A549 (cell line): Measurements from ENCODE around the gene WFDC12. TPM values are rescaled to one million over a fixed set of nuclear protein-coding genes. Genes with fewer than 3 reads are reported as not detected.

ENCODE experiments used
- ATAC-seq, 2 experiments: fragments of 200-7000 bp in 1 of 2; fragments of >200 bp in 1 of 2; cut with Nextera tagmentation in 1 of 2; cut with Tn5 transposase in 1 of 2; 3 replicates each; pipeline versions ENCODE4 v1.8.0 to v1.9.1; 2018 to 2020; ENCODE audit warnings: mild to moderate bottlenecking in 1 of 2, moderate library complexity in 1 of 2
- CTCF ChIA-PET: fragments of 300-600 bp; sonication (Branson Sonifier 250); formaldehyde crosslinking; extraction: SDS; loops from one replicate; lab custom pipeline; 2021; ENCODE audit warnings: antibody characterized with exemption, inconsistent platforms; lab: Yijun Ruan, JAX
- POLR2A ChIA-PET: fragments of 350-600 bp; formaldehyde crosslinking; extraction: SDS; loops from one replicate; lab custom pipeline; 2021; ENCODE audit warnings: antibody characterized with exemption, inconsistent platforms; lab: Yijun Ruan, JAX
- DNase-seq, 2 experiments: peaks; one replicate each; pipeline versions ENCODE4 v3.0.0 to v3.0.0-alpha.2; 2011 to 2016; ENCODE audit warnings: low read depth in 1 of 2, low spot score in 1 of 2
- FAIRE-seq: peaks from 2 replicates; lab custom pipeline; 2011; peaks lifted over from hg19 to GRCh38; lab: Jason Lieb, UNC
- H3K27ac ChIP-seq, 2 experiments: fragments of >200 bp; sonication (Bioruptor Twin); formaldehyde crosslinking; 3 replicates each; pipeline ENCODE4 v1.5.1; 2016 to 2017
- H3K4me1 ChIP-seq: fragments of >200 bp; sonication (Bioruptor Twin); formaldehyde crosslinking; 3 replicates; pipeline ENCODE4 v1.6.1; 2016
- H3K4me2 ChIP-seq: fragments of >200 bp; sonication (Bioruptor Twin); formaldehyde crosslinking; 3 replicates; pipeline ENCODE4 v1.6.1; 2016
- H3K4me3 ChIP-seq: fragments of >200 bp; sonication (Bioruptor Twin); formaldehyde crosslinking; 3 replicates; pipeline ENCODE4 v1.5.1; 2016
- H3K9me3 ChIP-seq: fragments of >200 bp; sonication (Bioruptor Twin); formaldehyde crosslinking; 3 replicates; pipeline ENCODE4 v1.6.1; 2016
- ATOH8 ChIP-seq: fragments of 250-450 bp; sonication (Bioruptor Pico); IDR thresholded peaks from 2 replicates; pipeline ENCODE4 v1.5.0; 2020; ENCODE audit warnings: low read depth, mild to moderate bottlenecking, moderate library complexity
- CTCF ChIP-seq: fragments of >200 bp; sonication (Bioruptor Twin); formaldehyde crosslinking; IDR thresholded peaks from 3 replicates; pipeline ENCODE4 v1.5.1; 2016
- E2F6 ChIP-seq: IDR thresholded peaks from 2 replicates; pipeline ENCODE4 v1.6.1; 2012; ENCODE audit warnings: low read depth, borderline replicate concordance
- ELK1 ChIP-seq: fragments of 150-350 bp; IDR thresholded peaks from 2 replicates; pipeline ENCODE4 v1.6.1; 2014; ENCODE audit warnings: low read depth, mild to moderate bottlenecking, low read length
- ESRRA ChIP-seq: fragments of 150-350 bp; IDR thresholded peaks from 2 replicates; pipeline ENCODE4 v1.6.1; 2014; ENCODE audit warnings: mild to moderate bottlenecking, low read length, borderline replicate concordance
- FOSB ChIP-seq: fragments of 250-450 bp; sonication (Bioruptor Pico); IDR thresholded peaks from 2 replicates; pipeline ENCODE4 v1.5.0; 2020; ENCODE audit warnings: mild to moderate bottlenecking, moderate library complexity
- HDAC2 ChIP-seq: fragments of 200-600 bp; sonication (generic); IDR thresholded peaks from 2 replicates; pipeline ENCODE4 v1.6.1; 2016
- HOXB13 ChIP-seq: fragments of 250-450 bp; sonication (Bioruptor Pico); IDR thresholded peaks from 2 replicates; pipeline ENCODE4 v1.5.0; 2020; ENCODE audit warnings: low read depth, mild to moderate bottlenecking, moderate library complexity
- JUN ChIP-seq, 2 experiments: fragments of >200 bp; sonication (Bioruptor Twin); formaldehyde crosslinking; IDR thresholded peaks; 2 replicates in 1 of 2; 3 replicates in 1 of 2; pipeline ENCODE4 v1.6.1; 2016 to 2017
- JUNB ChIP-seq: fragments of >200 bp; sonication (Bioruptor Twin); formaldehyde crosslinking; IDR thresholded peaks from 2 replicates; pipeline ENCODE4 v1.6.1; 2016
- KDM1A ChIP-seq: fragments of 200-600 bp; sonication (generic); IDR thresholded peaks from 2 replicates; pipeline ENCODE4 v1.6.1; 2016; ENCODE audit warnings: low read depth, mild to moderate bottlenecking
- KDM5A ChIP-seq: fragments of 200-600 bp; sonication (generic); IDR thresholded peaks from 2 replicates; pipeline ENCODE4 v1.6.1; 2016; ENCODE audit warnings: antibody characterized with exemption, mild to moderate bottlenecking
- MAX ChIP-seq: IDR thresholded peaks from 2 replicates; pipeline ENCODE4 v1.6.1; 2012
- MAZ ChIP-seq: fragments of 150-350 bp; IDR thresholded peaks from 2 replicates; pipeline ENCODE4 v1.6.1; 2014; ENCODE audit warnings: antibody characterized with exemption, low read depth, low read length, borderline replicate concordance
- NFE2L2 ChIP-seq: fragments of 150-350 bp; conservative IDR thresholded peaks from 2 replicates; pipeline ENCODE4 v1.6.1; 2014; ENCODE audit warnings: low read length
- PBX3 ChIP-seq: IDR thresholded peaks from 2 replicates; pipeline ENCODE4 v1.6.1; 2012
- POLR2A ChIP-seq: IDR thresholded peaks from 2 replicates; pipeline ENCODE4 v1.6.1; 2012; ENCODE audit warnings: mild to moderate bottlenecking, low read length
- RAD21 ChIP-seq, 2 experiments: fragments of >200 bp in 1 of 2; sonication (Bioruptor Twin) in 1 of 2; formaldehyde crosslinking in 1 of 2; IDR thresholded peaks in 1 of 2; conservative IDR thresholded peaks in 1 of 2; 2 replicates in 1 of 2; 3 replicates in 1 of 2; pipeline ENCODE4 v1.6.1; 2012 to 2018; ENCODE audit warnings: inconsistent platforms in 1 of 2
- RARB ChIP-seq: fragments of 250-450 bp; sonication (Bioruptor Pico); IDR thresholded peaks from 2 replicates; pipeline ENCODE4 v1.8.0; 2021; ENCODE audit warnings: mild to moderate bottlenecking, moderate library complexity
- RCOR1 ChIP-seq: fragments of 150-350 bp; IDR thresholded peaks from 2 replicates; pipeline ENCODE4 v1.6.1; 2014; ENCODE audit warnings: antibody characterized with exemption, low read length, low read depth
- RFX5 ChIP-seq: fragments of 450-650 bp; IDR thresholded peaks from 2 replicates; pipeline ENCODE4 v1.7.1; 2014; ENCODE audit warnings: antibody characterized with exemption, mild to moderate bottlenecking, moderate library complexity
- RNF2 ChIP-seq: fragments of 200-600 bp; sonication (generic); IDR thresholded peaks from 2 replicates; pipeline ENCODE4 v1.6.1; 2016; ENCODE audit warnings: low read depth, mild to moderate bottlenecking, antibody characterized with exemption, moderate library complexity, borderline replicate concordance
- SMC3 ChIP-seq: fragments of >200 bp; sonication (Bioruptor Twin); formaldehyde crosslinking; IDR thresholded peaks from 3 replicates; pipeline ENCODE4 v1.6.1; 2018; ENCODE audit warnings: inconsistent platforms
- ZSCAN20 ChIP-seq: fragments of 250-450 bp; sonication (Bioruptor Pico); IDR thresholded peaks from 2 replicates; pipeline ENCODE4 v1.8.0; 2022; ENCODE audit warnings: mild to moderate bottlenecking, moderate library complexity
- WGBS: methylation state at CpG from one replicate; pipeline ENCODE4 v1.1.6; 2017; ENCODE audit errors: missing lambda C conversion rate; 5-methylcytosine and 5-hydroxymethylcytosine counted together
- polyA minus RNA-seq: library from RNA; depleted of rRNA, polyadenylated mRNA; stranded (reverse); fragments of >200 nt; gene quantifications from 2 replicates; pipeline ENCODE4 v1.2.3, GENCODE V29; 2011; rRNA and poly(A)+ RNA removed
- polyA plus RNA-seq, 4 experiments: library from polyadenylated mRNA; depleted of rRNA in 3 of 4; stranded (reverse); fragments of >200 nt; fragmentation: RNase III in 1 of 4; extraction: RNeasy Plus Mini Kit Qiagen cat#74134 plus additional on column Dnase treatment in 1 of 4; gene quantifications; 2 replicates in 3 of 4; 3 replicates in 1 of 4; pipeline ENCODE4 v1.2.3, GENCODE V29; 2011 to 2017

The WFDC12 gene
- polyA plus RNA-seq (2011; rRNA removed) (not detected in 2 replicates), polyA plus RNA-seq (2017; fragmentation: RNase III; extraction: RNeasy Plus Mini Kit Qiagen cat#74134 plus additional on column Dnase treatment) (not detected in 3 replicates), polyA minus RNA-seq (not detected in 2 replicates)
- polyA plus RNA-seq (2012; cell fraction: cytosol; rRNA removed) = not detected in 2 replicates
- polyA plus RNA-seq (2012; cell fraction: nucleus; rRNA removed) = not detected in 2 replicates

GRCh38 chr20:45124365-45124764, at the start of gene WFDC12:
WFDC12 (minus strand) TSS chr20:45124465; CDS start chr20:45124447, 18 bp downstream.
- DNase-seq (no peak), FAIRE-seq (no peak), ATAC-seq (no peak)
- Histone ChIP-seq H3K27ac (no peak within 1 kb of the TSS), H3K4me1 (no peaks in the 10 kb centered on the region), H3K4me2 (no peak within 1 kb of the TSS), H3K4me3 (no peak within 1 kb of the TSS), H3K9me3 (peaks cover 7% of the 10 kb centered on the region; the same call in 2 of the 3 replicates)
- ChIA-PET CTCF (interaction anchor here (1.0 to 3.2 kb wide), 5 partner anchors 9 to 169 kb away, joined by 3 to 21 read pairs (median 3); no protein-coding TSS in a partner anchor), POLR2A (no interaction called here)
- WGBS = 36% methylated on average over 6 of the region's 6 CpGs
- TF ChIP-seq ATOH8 (CRISPR knock-in tag) = no peak
- TF ChIP-seq CTCF = no peak
- no peak for TF ChIP-seq JUNB
- TF ChIP-seq HDAC2 = no peak
- TF ChIP-seq HOXB13 (CRISPR knock-in tag) = no peak
- TF ChIP-seq E2F6 = no peak
- TF ChIP-seq RAD21 (conservative IDR thresholded peaks at IDR 0.05 in 1 of 2, IDR thresholded peaks at IDR 0.05 in 1 of 2) = no peak
- TF ChIP-seq POLR2A = no peak

- FAIRE-seq (no peak), ATAC-seq (no peak), DNase-seq (no peak)
- Histone ChIP-seq H3K27ac (no peak overlapping the region), H3K4me1 (peaks cover 5% of the 10 kb centered on the region; the same call in 1 of the 3 replicates), H3K4me3 (no peak overlapping the region), H3K4me2 (no peak overlapping the region), H3K9me3 (peaks cover 5% of the 10 kb centered on the region; the same call in 1 of the 3 replicates)
- 0% methylated on average over 1 of the region's 1 CpG for WGBS
- TF ChIP-seq JUNB (no peak), RNF2 (no peak), ZSCAN20 (CRISPR knock-in tag) (no peak), FOSB (CRISPR knock-in tag) (no peak), MAZ (no peak), POLR2A (no peak), SMC3 (no peak), KDM5A (no peak), RCOR1 (no peak), PBX3 (no peak), JUN (IDR thresholded peaks at IDR 0.05) (no peak), KDM1A (no peak)
- CTCF ChIA-PET = interaction anchor here (1.6 kb wide), 1 partner anchor 121 kb away, joined by 5 read pairs; no protein-coding TSS in a partner anchor
- POLR2A ChIA-PET = no interaction called here
Measured at GRCh38 chr20:45173522-45173921, 49.3 kb upstream of the WFDC12 start.

- no peak for ATAC-seq
- DNase-seq = no peak
- POLR2A ChIA-PET = no interaction called here
- FAIRE-seq = no peak
- Histone ChIP-seq H3K4me1 (no peaks in the 10 kb centered on the region), H3K4me2 (no peak overlapping the region), H3K4me3 (no peak overlapping the region), H3K27ac (no peak overlapping the region), H3K9me3 (peaks cover 7% of the 10 kb centered on the region; the same call in 1 of the 3 replicates)
- WGBS = 21% methylated on average over 1 of the region's 1 CpG
- CTCF ChIA-PET = interaction anchor here (1.7 kb wide), 1 partner anchor 10 kb away, joined by 3 read pairs; the partner anchor contains the start of gene PI3
- TF ChIP-seq ESRRA = no peak
- no peak for TF ChIP-seq RARB (CRISPR knock-in tag)
- TF ChIP-seq JUNB = no peak
- no peak for TF ChIP-seq NFE2L2
- no peak for TF ChIP-seq FOSB (CRISPR knock-in tag)
- no peak for TF ChIP-seq MAX
- TF ChIP-seq E2F6 = no peak
- no peak for TF ChIP-seq ELK1
- no peak for TF ChIP-seq CTCF
- TF ChIP-seq HDAC2 = no peak
- no peak for TF ChIP-seq RFX5
Measured at GRCh38 chr20:45164906-45165305, 40.6 kb upstream of the WFDC12 start.
